Neural progenitor cell (in vitro differentiated cells): ENCODE data around the gene HHEX. TPM values are rescaled to one million over a fixed set of nuclear protein-coding genes. Genes with fewer than 3 reads are reported as not detected.

ENCODE experiments used
- DNase-seq: peaks from one replicate; pipeline ENCODE4 v3.0.0-alpha.2; 2016; ENCODE audit warnings: low spot score
- H2AFZ ChIP-seq: fragments of 200-600 bp; sonication (generic); replicated peaks from 2 replicates; pipeline ENCODE4 v1.6.1; 2016; ENCODE audit warnings: antibody characterized with exemption
- H3F3A ChIP-seq: fragments of 200-600 bp; sonication (generic); 2 replicates; pipeline ENCODE4 v1.6.1; 2016; ENCODE audit warnings: antibody characterized with exemption, low read depth
- H3K27ac ChIP-seq: fragments of 200-600 bp; sonication (generic); 2 replicates; pipeline ENCODE4 v1.5.1; 2016; ENCODE audit warnings: mild to moderate bottlenecking
- H3K27me3 ChIP-seq: fragments of 200-600 bp; sonication (generic); 2 replicates; pipeline ENCODE4 v1.6.1; 2016; ENCODE audit warnings: mild to moderate bottlenecking, moderate library complexity
- H3K36me3 ChIP-seq: fragments of 200-600 bp; sonication (generic); 2 replicates; pipeline ENCODE4 v1.5.1; 2016
- H3K4me1 ChIP-seq: fragments of 200-600 bp; sonication (generic); 2 replicates; pipeline ENCODE4 v1.6.1; 2016; ENCODE audit warnings: mixed run types
- H3K4me2 ChIP-seq: fragments of 200-600 bp; sonication (generic); 2 replicates; pipeline ENCODE4 v1.6.1; 2016
- H3K4me3 ChIP-seq: fragments of 200-600 bp; sonication (generic); 2 replicates; pipeline ENCODE4 v1.5.1; 2016
- H3K79me2 ChIP-seq: fragments of 200-600 bp; sonication (generic); 2 replicates; pipeline ENCODE4 v1.6.1; 2016; ENCODE audit warnings: low read depth
- H3K9ac ChIP-seq: fragments of 200-600 bp; sonication (generic); 2 replicates; pipeline ENCODE4 v1.6.1; 2016
- H3K9me3 ChIP-seq: fragments of 200-600 bp; sonication (generic); 2 replicates; pipeline ENCODE4 v1.5.1; 2016; ENCODE audit warnings: low read depth
- H4K20me1 ChIP-seq: fragments of 200-600 bp; sonication (generic); 2 replicates; pipeline ENCODE4 v1.6.1; 2016; ENCODE audit warnings: low read depth
- H3K27ac Mint-ChIP-seq: 3 replicates; pipeline ENCODE4 v1.8.0; 2021; ENCODE audit warnings: mixed read lengths
- H3K27me3 Mint-ChIP-seq: 2 replicates; pipeline ENCODE4 v1.8.0; 2022; ENCODE audit warnings: low read depth, mild to moderate bottlenecking, inconsistent platforms, moderate library complexity, mixed read lengths; ENCODE audit not compliant: insufficient read depth
- H3K36me3 Mint-ChIP-seq: 3 replicates; pipeline ENCODE4 v1.8.0; 2021; ENCODE audit warnings: mixed read lengths
- H3K4me1 Mint-ChIP-seq: 3 replicates; pipeline ENCODE4 v1.8.0; 2021; ENCODE audit warnings: mixed read lengths
- H3K4me3 Mint-ChIP-seq: 3 replicates; pipeline ENCODE4 v1.8.0; 2021; ENCODE audit warnings: mild to moderate bottlenecking, moderate library complexity, mixed read lengths
- H3K9me3 Mint-ChIP-seq: 3 replicates; pipeline ENCODE4 v1.8.0; 2020; ENCODE audit warnings: mixed read lengths
- CTCF ChIP-seq: fragments of 200-600 bp; sonication (generic); IDR thresholded peaks from 2 replicates; pipeline ENCODE4 v1.5.1; 2017; ENCODE audit warnings: antibody characterized with exemption, mild to moderate bottlenecking
- EZH2 ChIP-seq: fragments of 200-600 bp; sonication (generic); IDR thresholded peaks from 2 replicates; pipeline ENCODE4 v1.6.1; 2017; ENCODE audit warnings: antibody characterized with exemption, mild to moderate bottlenecking, moderate library complexity
- EZH2phosphoT487 ChIP-seq: fragments of 200-600 bp; sonication (generic); IDR thresholded peaks from 2 replicates; pipeline ENCODE4 v1.6.1; 2017; ENCODE audit warnings: antibody characterized with exemption
- total RNA-seq: library from RNA; depleted of rRNA; stranded (reverse); fragments of >200 nt; gene quantifications from 2 replicates; pipeline ENCODE4 v1.2.3, GENCODE V29; 2015; ENCODE audit warnings: low replicate concordance

HHEX gene
- total RNA-seq, 1 donor from 2014 or later: not detected

DNA sequence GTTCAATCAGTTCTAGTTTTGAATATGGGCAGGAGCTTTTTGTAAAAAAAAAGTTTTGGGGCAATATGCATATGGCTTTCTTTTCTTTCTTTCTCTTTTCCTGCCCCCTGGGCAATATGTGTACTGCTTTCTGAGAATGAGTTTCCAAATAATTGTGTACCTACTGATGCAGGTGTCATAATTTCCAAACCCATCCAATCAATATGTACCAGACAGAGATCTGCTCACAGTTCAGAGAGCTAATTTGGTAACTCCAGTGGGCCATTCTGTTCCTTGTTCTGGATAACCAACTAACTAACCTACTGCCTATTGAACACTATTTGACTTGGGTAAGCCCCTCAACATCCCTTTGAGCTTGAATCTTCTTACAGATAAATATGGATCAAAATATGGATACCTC, 32.6 kb downstream of the HHEX start:
- Mint-ChIP-seq H3K4me1 (peaks cover 8% of the 10 kb centered on the region), H3K4me3 (no peak overlapping the region), H3K9me3 (no peaks in the 10 kb centered on the region), H3K27ac (no peak overlapping the region), H3K36me3 (no peaks in the 10 kb centered on the region), H3K27me3 (no peaks in the 10 kb centered on the region)
- Histone ChIP-seq H3K9me3 (no peaks in the 10 kb centered on the region), H3K79me2 (no peaks in the 10 kb centered on the region), H3K27me3 (no peaks in the 10 kb centered on the region), H4K20me1 (no peaks in the 10 kb centered on the region), H3K4me2 (no peak overlapping the region), H3K4me1 (peaks cover under 1% of the 10 kb centered on the region), H3K4me3 (no peak overlapping the region), H3K27ac (no peak overlapping the region), H3K36me3 (no peaks in the 10 kb centered on the region), H3F3A (no peaks in the 10 kb centered on the region), H3K9ac (no peak overlapping the region), H2AFZ (no peak overlapping the region)
- DNase-seq: no peak
- TF ChIP-seq EZH2 (no peak), EZH2phosphoT487 (no peak), CTCF (no peak)

- H3K36me3 Mint-ChIP-seq: no peaks in the 10 kb centered on the region
- H3K27me3 ChIP-seq: no peaks in the 10 kb centered on the region
- H3K4me2 ChIP-seq: no peak overlapping the region
- H3F3A ChIP-seq: no peaks in the 10 kb centered on the region
- no peaks in the 10 kb centered on the region for H3K9me3 Mint-ChIP-seq
- H3K4me3 Mint-ChIP-seq: no peak overlapping the region
- no peak for TF ChIP-seq CTCF
- no peak for TF ChIP-seq EZH2
- no peak for TF ChIP-seq EZH2phosphoT487
- peaks cover 8% of the 10 kb centered on the region for H3K4me1 Mint-ChIP-seq
- no peak for DNase-seq
- no peak overlapping the region for H3K27ac Mint-ChIP-seq
- H3K27ac ChIP-seq: no peak overlapping the region
- no peaks in the 10 kb centered on the region for H3K36me3 ChIP-seq
- H4K20me1 ChIP-seq: no peaks in the 10 kb centered on the region
- H3K9ac ChIP-seq: no peak overlapping the region
- peaks cover 2% of the 10 kb centered on the region for H3K27me3 Mint-ChIP-seq
- H3K4me3 ChIP-seq: no peak overlapping the region
- peaks cover 6% of the 10 kb centered on the region for H3K4me1 ChIP-seq
- H3K9me3 ChIP-seq: no peaks in the 10 kb centered on the region
- H3K79me2 ChIP-seq: no peaks in the 10 kb centered on the region
- peak overlapping the region; percentile 12 for H2AFZ ChIP-seq
Observed at GRCh38 chr10:92727141-92727540, 37.4 kb downstream of the HHEX start.

GRCh38 chr10:92727550-92727949, 37.8 kb downstream of the HHEX start:
- H3K9ac ChIP-seq: no peak overlapping the region
- H3K27ac ChIP-seq: no peak overlapping the region
- no peak overlapping the region for H3K4me3 ChIP-seq
- H2AFZ ChIP-seq: no peak overlapping the region
- H4K20me1 ChIP-seq: no peaks in the 10 kb centered on the region
- no peaks in the 10 kb centered on the region for H3K36me3 Mint-ChIP-seq
- no peaks in the 10 kb centered on the region for H3F3A ChIP-seq
- H3K4me2 ChIP-seq: no peak overlapping the region
- TF ChIP-seq EZH2phosphoT487 (no peak), CTCF (no peak), EZH2 (no peak)
- no peak for DNase-seq
- H3K27me3 ChIP-seq: no peaks in the 10 kb centered on the region
- H3K9me3 Mint-ChIP-seq: no peaks in the 10 kb centered on the region
- peaks cover 8% of the 10 kb centered on the region for H3K4me1 Mint-ChIP-seq
- H3K4me1 ChIP-seq: peaks cover 6% of the 10 kb centered on the region
- no peak overlapping the region for H3K4me3 Mint-ChIP-seq
- peaks cover 2% of the 10 kb centered on the region for H3K27me3 Mint-ChIP-seq
- no peaks in the 10 kb centered on the region for H3K36me3 ChIP-seq
- no peaks in the 10 kb centered on the region for H3K79me2 ChIP-seq
- H3K27ac Mint-ChIP-seq: no peak overlapping the region
- H3K9me3 ChIP-seq: no peaks in the 10 kb centered on the region
